Spleen (tissue), 11 donors: ENCODE measurements around the gene CX3CR1. TPM values are rescaled to one million over a fixed set of nuclear protein-coding genes. Genes with fewer than 3 reads are reported as not detected.
A peak's percentile ranks its signal among the peaks of the same experiment; 100 is the strongest.

ENCODE experiments used
- DNase-seq: peaks from one replicate; pipeline ENCODE4 v3.0.0-alpha.2; 2020
- H3K27ac ChIP-seq, 8 donors: fragments of 200-600 bp; sonication (generic) in 7 of 8; 1 replicate in 4 of 8; 2 replicates in 4 of 8; pipeline versions ENCODE4 v1.5.0 to v1.8.0; 2016 to 2021; ENCODE audit warnings: inconsistent platforms in 4 of 8, mild to moderate bottlenecking in 4 of 8, moderate library complexity in 1 of 8
- H3K27me3 ChIP-seq, 7 donors: fragments of 200-600 bp; sonication (generic) in 6 of 7; replicated peaks in 1 of 7; 1 replicate in 4 of 7; 2 replicates in 3 of 7; pipeline versions ENCODE4 v1.5.0 to v1.8.0; 2016 to 2021; ENCODE audit warnings: inconsistent platforms in 3 of 7, mild to moderate bottlenecking in 1 of 7
- H3K36me3 ChIP-seq, 6 donors: fragments of 200-600 bp; sonication (generic) in 5 of 6; 1 replicate in 4 of 6; 2 replicates in 2 of 6; pipeline versions ENCODE4 v1.5.0 to v1.8.0; 2016 to 2021; ENCODE audit warnings: inconsistent platforms in 2 of 6
- H3K4me1 ChIP-seq, 6 donors: fragments of 200-600 bp; sonication (generic) in 5 of 6; 1 replicate in 3 of 6; 2 replicates in 3 of 6; pipeline versions ENCODE4 v1.5.0 to v1.8.0; 2016 to 2021; ENCODE audit warnings: inconsistent platforms in 3 of 6
- H3K4me3 ChIP-seq, 8 donors: fragments of 200-600 bp; sonication (generic) in 7 of 8; 1 replicate in 4 of 8; 2 replicates in 4 of 8; pipeline versions ENCODE4 v1.5.0 to v1.8.0; 2016 to 2021; ENCODE audit warnings: inconsistent platforms in 4 of 8, mild to moderate bottlenecking in 4 of 8, moderate library complexity in 2 of 8
- H3K9me3 ChIP-seq, 8 donors: fragments of 200-600 bp; sonication (generic) in 7 of 8; 1 replicate in 4 of 8; 2 replicates in 4 of 8; pipeline versions ENCODE4 v1.5.0 to v1.8.0; 2016 to 2021; ENCODE audit warnings: inconsistent platforms in 4 of 8
- CTCF ChIP-seq, 11 experiments: fragments of 200-600 bp in 7 of 11; fragments of 450-650 bp in 4 of 11; sonication (generic) in 4 of 11; IDR thresholded peaks in 8 of 11; conservative IDR thresholded peaks in 3 of 11; 1 replicate in 7 of 11; 2 replicates in 4 of 11; pipeline versions ENCODE4 v1.4.0 to v1.8.0; 2016 to 2021; ENCODE audit warnings: antibody characterized with exemption in 11 of 11, inconsistent platforms in 4 of 11, mild to moderate bottlenecking in 1 of 11
- POLR2A ChIP-seq, 3 donors: fragments of 450-650 bp; IDR thresholded peaks; one replicate each; pipeline ENCODE4 v1.5.1; 2017; ENCODE audit warnings: antibody characterized with exemption in 3 of 3, mild to moderate bottlenecking in 1 of 3
- POLR2AphosphoS5 ChIP-seq, 3 donors: sonication (generic); formaldehyde crosslinking; IDR thresholded peaks; one replicate each; pipeline ENCODE4 v1.5.1; 2017; ENCODE audit warnings: antibody characterized with exemption in 3 of 3
- WGBS, 5 donors: extraction: QIAGEN DNeasy Blood & Tissue Kit in 3 of 5; methylation state at CpG; one replicate each; pipeline versions ENCODE4 v1.1.5 to v1.1.7; 2013 to 2018; 5-methylcytosine and 5-hydroxymethylcytosine counted together
- intact Hi-C: fragments of 100-400 bp; cut with DNase I; formaldehyde crosslinking; loops from one replicate; pipeline ENCODE4 v1.15.0; 2023; ENCODE audit warnings: low total_unique reads
- polyA plus RNA-seq, 3 donors: library from polyadenylated mRNA; stranded (reverse); fragments of 200-250 nt; gene quantifications; one replicate each; pipeline ENCODE4 v1.2.1, GENCODE V29; 2013
- total RNA-seq, 7 donors: library from RNA; depleted of rRNA in 3 of 7; stranded (reverse); fragments of >200 nt in 3 of 7; fragmentation: NEBNext Ultra II Directional in 4 of 7; extraction: Animal tissue kit (Norgen Biotek cat#: 25700) in 4 of 7; gene quantifications; one replicate each; pipeline versions ENCODE4 v1.1.0 to v1.2.1, GENCODE V29; 2016 to 2021
- donor health status: healthy with polysubstance abuse.
- donor health status: DM: no; HTN: no; CAD: no; lungs with moderate emphysema.
- donor health status: DM: no; HTN: no; CAD: no.
- donor health status: Bipolar disorder and iron deficiency.
- donor health status: healthy.
- donor health status: DM: no; HTN: no; CAD: no.
- donor health status: DM: yes; HTN: yes; CAD: no.

Gene CX3CR1
- total and polyA plus RNA-seq, 10 donors, result 0.09 to 15.0 (median 6.2) TPM

- H3K27me3 ChIP-seq, result peaks cover 0 to 15% (median 0%) of the 10 kb centered on the region in 7 donors
- WGBS, 5 donors, result 70 to 95% (median 85%) methylated on average over 6 of the region's 6 CpGs
- TF ChIP-seq CTCF (IDR thresholded peaks at IDR 0.05 in 8 of 11, conservative IDR thresholded peaks at IDR 0.05 in 3 of 11), result no peak
- peaks cover 0 to 44% (median 5%) of the 10 kb centered on the region in 6 donors for H3K4me1 ChIP-seq
- H3K4me3 ChIP-seq, result no peak overlapping the region
- no peak for DNase-seq
- no peaks in the 10 kb centered on the region for H3K36me3 ChIP-seq
- intact Hi-C loops, result no loop called here
- H3K9me3 ChIP-seq, result no peaks in the 10 kb centered on the region
- H3K27ac ChIP-seq, result no peak overlapping the region
These were observed 42.8 kb downstream of the CX3CR1 start for GRCh38 chr3:39237027-39237426.

GRCh38 chr3:39234651-39235050, 45.2 kb downstream of the CX3CR1 start:
- no peaks in the 10 kb centered on the region for H3K9me3 ChIP-seq
- peaks cover 0 to 32% (median 5%) of the 10 kb centered on the region in 6 donors for H3K4me1 ChIP-seq
- H3K4me3 ChIP-seq, result no peak overlapping the region
- peaks cover 0 to 15% (median 0%) of the 10 kb centered on the region in 7 donors for H3K27me3 ChIP-seq
- no peak for DNase-seq
- no peaks in the 10 kb centered on the region for H3K36me3 ChIP-seq
- TF ChIP-seq POLR2A (IDR thresholded peaks at IDR 0.05) (no peak), CTCF (IDR thresholded peaks at IDR 0.05 in 8 of 11, conservative IDR thresholded peaks at IDR 0.05 in 3 of 11) (no peak), POLR2AphosphoS5 (IDR thresholded peaks at IDR 0.05) (no peak)
- WGBS, 5 donors, result 42 to 60% (median 49%) methylated on average over 2 of the region's 2 CpGs
- intact Hi-C loops, result no loop called here
- peak overlapping the region in 4 of 8 donors; percentile 22 to 62 (median 48) for H3K27ac ChIP-seq

- WGBS, 5 donors, result 19 to 31% (median 26%) methylated on average over 3 of the region's 3 CpGs
- intact Hi-C loops, result no loop called here
- no peak for DNase-seq
- no peaks in the 10 kb centered on the region for H3K36me3 ChIP-seq
- H3K9me3 ChIP-seq, result no peaks in the 10 kb centered on the region
- TF ChIP-seq POLR2AphosphoS5 (IDR thresholded peaks at IDR 0.05) (no peak), CTCF (IDR thresholded peaks at IDR 0.05 in 8 of 11, conservative IDR thresholded peaks at IDR 0.05 in 3 of 11) (no peak), POLR2A (IDR thresholded peaks at IDR 0.05) (no peak)
- H3K4me3 ChIP-seq, result no peak overlapping the region
- peak overlapping the region in 2 of 8 donors; percentile 38 to 62 for H3K27ac ChIP-seq
- peaks cover 0 to 15% (median 0%) of the 10 kb centered on the region in 7 donors for H3K27me3 ChIP-seq
- H3K4me1 ChIP-seq, result peaks cover 0 to 32% (median 5%) of the 10 kb centered on the region in 6 donors
These were observed 47.0 kb downstream of the CX3CR1 start for GRCh38 chr3:39232859-39233258.

- 92 to 100% (median 98%) methylated on average over 1 of the region's 1 CpG for WGBS, 5 donors
- DNase-seq, result no peak
- TF ChIP-seq POLR2AphosphoS5 (IDR thresholded peaks at IDR 0.05) (no peak), CTCF (IDR thresholded peaks at IDR 0.05 in 8 of 11, conservative IDR thresholded peaks at IDR 0.05 in 3 of 11) (no peak), POLR2A (IDR thresholded peaks at IDR 0.05) (no peak)
These were observed 49.4 kb downstream of the CX3CR1 start for GRCh38 chr3:39230453-39230852.

More at GRCh38 chr3:39230453-39230852, 49.4 kb downstream of the CX3CR1 start:
- Histone ChIP-seq H3K9me3 (no peaks in the 10 kb centered on the region), H3K27ac (no peak overlapping the region), H3K4me1 (peaks cover 0 to 44% (median 13%) of the 10 kb centered on the region in 6 donors), H3K27me3 (peaks cover 0 to 10% (median 0%) of the 10 kb centered on the region in 7 donors), H3K36me3 (no peaks in the 10 kb centered on the region), H3K4me3 (no peak overlapping the region)
- intact Hi-C loops, result no loop called here
